ENCODE measurements around the gene PLXND1. TPM values are rescaled to one million over a fixed set of nuclear protein-coding genes. Genes with fewer than 3 reads are reported as not detected.

The PLXND1 gene
- total RNA-seq, 1 donor from 2014 or later: 3.1 TPM

DNA sequence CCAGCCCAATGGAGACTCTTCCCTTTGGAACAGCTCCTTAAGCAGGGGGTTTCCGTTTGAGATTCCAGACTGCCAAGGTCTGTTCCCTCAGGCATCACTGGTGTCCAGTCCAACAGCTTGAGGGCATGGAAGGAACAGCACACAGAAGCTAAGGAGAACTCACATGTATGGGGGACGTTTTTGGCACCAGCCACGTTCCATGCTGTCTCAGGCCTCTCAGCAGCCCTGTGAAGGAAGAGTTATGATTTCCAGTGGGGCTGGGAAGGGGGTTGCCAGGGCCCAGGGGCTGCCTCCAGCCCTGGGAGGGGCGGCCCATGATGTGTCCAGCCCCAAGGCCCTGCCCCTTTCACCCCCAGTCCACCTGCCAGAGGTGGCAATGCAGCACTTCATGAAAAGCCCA is 85.5 kb downstream of the PLXND1 start:
- ATAC-seq (ENCODE audit: low read depth) (no peak), DNase-seq (no peak)
- H3K36me3 Mint-ChIP-seq (ENCODE audit: low read depth): peaks cover 10% of the 10 kb centered on the region
- CTCF ChIA-PET: no interaction called here
- no peaks in the 10 kb centered on the region for H3K27me3 Mint-ChIP-seq
- POLR2A ChIA-PET: interaction anchor here (0.6 kb wide), 1 partner anchor 119 kb away, joined by 6 read pairs; no protein-coding TSS in a partner anchor
- no peak overlapping the region for H3K27ac Mint-ChIP-seq
- TF ChIP-seq, protein P1, sequence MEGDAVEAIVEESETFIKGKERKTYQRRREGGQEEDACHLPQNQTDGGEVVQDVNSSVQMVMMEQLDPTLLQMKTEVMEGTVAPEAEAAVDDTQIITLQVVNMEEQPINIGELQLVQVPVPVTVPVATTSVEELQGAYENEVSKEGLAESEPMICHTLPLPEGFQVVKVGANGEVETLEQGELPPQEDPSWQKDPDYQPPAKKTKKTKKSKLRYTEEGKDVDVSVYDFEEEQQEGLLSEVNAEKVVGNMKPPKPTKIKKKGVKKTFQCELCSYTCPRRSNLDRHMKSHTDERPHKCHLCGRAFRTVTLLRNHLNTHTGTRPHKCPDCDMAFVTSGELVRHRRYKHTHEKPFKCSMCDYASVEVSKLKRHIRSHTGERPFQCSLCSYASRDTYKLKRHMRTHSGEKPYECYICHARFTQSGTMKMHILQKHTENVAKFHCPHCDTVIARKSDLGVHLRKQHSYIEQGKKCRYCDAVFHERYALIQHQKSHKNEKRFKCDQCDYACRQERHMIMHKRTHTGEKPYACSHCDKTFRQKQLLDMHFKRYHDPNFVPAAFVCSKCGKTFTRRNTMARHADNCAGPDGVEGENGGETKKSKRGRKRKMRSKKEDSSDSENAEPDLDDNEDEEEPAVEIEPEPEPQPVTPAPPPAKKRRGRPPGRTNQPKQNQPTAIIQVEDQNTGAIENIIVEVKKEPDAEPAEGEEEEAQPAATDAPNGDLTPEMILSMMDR (IDR thresholded peaks at IDR 0.05): no peak
- no peak overlapping the region for H3K4me3 Mint-ChIP-seq
- intact Hi-C loops (cut with micrococcal nuclease): no loop called here
- no peaks in the 10 kb centered on the region for H3K9me3 Mint-ChIP-seq
- H3K4me1 Mint-ChIP-seq: peaks cover 11% of the 10 kb centered on the region

DNA sequence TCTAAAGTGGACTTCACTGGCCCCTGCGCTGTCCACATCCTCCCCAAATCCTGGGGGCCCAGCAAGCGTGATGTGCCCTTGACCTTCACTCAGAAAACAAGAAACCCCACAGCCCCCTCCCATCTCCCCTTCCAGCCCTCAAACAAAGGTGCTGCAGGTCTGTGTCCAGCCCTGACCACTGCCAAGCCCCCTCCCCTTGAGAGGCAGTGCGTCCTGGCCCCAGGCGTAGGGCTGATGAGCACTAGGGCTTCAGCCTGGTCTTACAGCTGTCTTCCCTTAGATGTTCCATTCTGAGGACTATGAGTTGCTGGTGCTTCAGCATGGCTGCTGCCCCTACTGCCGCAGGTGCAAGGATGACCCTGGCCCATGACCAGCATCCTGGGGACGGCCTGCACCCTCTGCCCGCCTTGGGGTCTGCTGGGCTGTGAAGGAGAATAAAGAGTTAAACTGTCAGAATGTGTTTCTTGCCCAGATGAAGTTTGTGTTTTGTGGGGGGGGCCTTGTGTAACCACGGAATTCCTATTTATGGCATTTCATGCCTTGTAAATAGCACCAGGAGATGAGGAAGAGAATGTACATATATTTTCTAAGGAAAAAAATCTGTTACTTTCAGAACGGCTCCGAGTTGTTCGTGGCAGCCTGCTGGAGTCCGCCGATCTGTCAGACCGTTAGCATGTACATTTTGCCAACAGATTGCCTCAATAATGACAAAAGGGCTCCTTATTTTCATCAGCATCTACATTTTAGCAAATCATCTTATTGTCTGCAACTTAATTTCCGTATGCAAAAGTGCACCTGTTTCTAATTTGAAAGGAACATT is 86.4 kb downstream of the PLXND1 start:
- no peak for ATAC-seq (ENCODE audit: low read depth)
- H3K4me1 Mint-ChIP-seq: peaks cover 3% of the 10 kb centered on the region
- H3K27ac Mint-ChIP-seq: no peak overlapping the region
- intact Hi-C loops (cut with micrococcal nuclease): no loop called here
- ChIA-PET CTCF (no interaction called here), POLR2A (no interaction called here)
- H3K9me3 Mint-ChIP-seq: no peaks in the 10 kb centered on the region
- TF ChIP-seq, protein P1 (IDR thresholded peaks at IDR 0.05): no peak
- no peaks in the 10 kb centered on the region for H3K27me3 Mint-ChIP-seq
- peaks cover 11% of the 10 kb centered on the region for H3K36me3 Mint-ChIP-seq (ENCODE audit: low read depth)
- no peak overlapping the region for H3K4me3 Mint-ChIP-seq
- DNase-seq: no peak

DNA sequence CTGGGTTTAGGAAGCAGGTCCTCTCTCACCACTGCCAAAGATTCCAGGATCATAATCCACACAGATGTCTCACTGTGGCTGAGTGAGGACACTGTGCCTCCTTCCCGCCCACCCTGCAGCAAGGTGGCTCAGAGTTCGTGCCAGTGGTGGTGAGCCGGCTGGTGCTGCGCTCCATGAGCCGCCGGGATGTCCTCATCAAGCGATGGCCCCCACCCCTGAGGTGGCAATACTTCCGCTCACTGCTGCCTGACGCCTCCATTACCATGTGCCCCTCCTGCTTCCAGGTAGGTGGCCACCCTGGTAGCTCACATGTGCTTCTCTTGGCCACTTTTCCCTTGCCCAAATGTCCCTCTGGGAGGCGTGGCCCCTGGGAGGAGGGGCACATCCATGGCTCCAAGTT is 87.0 kb downstream of the PLXND1 start:
- Mint-ChIP-seq H3K36me3 (ENCODE audit: low read depth) (peaks cover 11% of the 10 kb centered on the region), H3K27me3 (no peaks in the 10 kb centered on the region), H3K4me3 (no peak overlapping the region), H3K9me3 (no peaks in the 10 kb centered on the region), H3K4me1 (no peaks in the 10 kb centered on the region), H3K27ac (no peak overlapping the region)
- ATAC-seq (ENCODE audit: low read depth): no peak
- intact Hi-C loops (cut with micrococcal nuclease): no loop called here
- TF ChIP-seq, protein P1 (IDR thresholded peaks at IDR 0.05): no peak
- no peak for DNase-seq
- CTCF ChIA-PET: no interaction called here
- POLR2A ChIA-PET: no interaction called here

DNA sequence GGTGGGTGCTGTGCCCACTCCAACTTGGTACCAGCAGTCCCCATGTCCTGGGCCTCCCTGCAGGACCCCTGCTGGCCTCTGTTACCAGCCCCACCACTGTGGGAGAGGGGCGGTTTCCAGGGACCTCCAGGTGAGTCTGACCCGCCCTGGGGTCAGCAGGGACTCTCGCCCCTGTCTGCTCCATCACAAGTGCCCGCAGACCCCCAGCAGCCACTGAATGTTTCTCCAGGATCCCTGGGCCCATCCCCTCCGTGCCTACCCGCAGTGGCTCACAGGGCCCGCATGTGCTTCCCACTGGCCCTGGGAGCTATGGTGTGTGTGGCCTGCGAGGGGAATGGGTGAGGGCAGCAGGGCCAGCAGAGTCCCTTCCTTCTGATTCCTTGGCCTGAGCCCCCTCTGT is 87.9 kb downstream of the PLXND1 start:
- H3K27me3 Mint-ChIP-seq: no peaks in the 10 kb centered on the region
- intact Hi-C loops (cut with micrococcal nuclease): no loop called here

DNA sequence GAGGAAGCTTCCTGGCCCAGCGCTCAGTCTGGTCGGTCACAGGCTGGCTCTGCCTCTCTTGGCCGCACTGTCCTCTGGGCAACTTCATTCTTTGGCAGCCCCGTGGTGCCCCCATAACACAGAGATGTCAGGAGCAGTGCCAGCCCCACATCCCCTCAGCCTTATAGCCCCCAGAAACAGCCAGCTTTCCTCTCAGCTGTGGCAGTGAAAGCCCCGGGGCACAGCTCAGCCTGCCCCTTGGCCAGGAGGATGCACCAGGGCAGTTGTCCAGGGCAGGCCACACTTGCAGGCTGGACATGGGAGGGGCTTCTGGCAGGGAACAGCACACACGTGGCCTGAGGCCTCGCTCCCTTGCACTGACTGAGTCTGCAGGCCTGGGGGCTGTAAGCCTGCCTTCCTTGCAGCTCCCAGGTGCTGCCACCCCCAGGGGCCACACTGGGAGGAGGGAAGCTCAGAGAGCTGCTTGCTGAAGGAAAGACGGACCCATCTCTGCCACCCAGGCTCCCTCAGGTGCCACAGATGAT is 88.4 kb downstream of the PLXND1 start:
- no peaks in the 10 kb centered on the region for H3K9me3 Mint-ChIP-seq
- no peak overlapping the region for H3K27ac Mint-ChIP-seq
- DNase-seq: no peak
- TF ChIP-seq, protein P1 (IDR thresholded peaks at IDR 0.05): no peak
- intact Hi-C loops (cut with micrococcal nuclease): no loop called here
- H3K4me3 Mint-ChIP-seq: no peak overlapping the region
- POLR2A ChIA-PET: no interaction called here
- CTCF ChIA-PET: no interaction called here
- no peaks in the 10 kb centered on the region for H3K27me3 Mint-ChIP-seq
- ATAC-seq (ENCODE audit: low read depth): no peak
- H3K4me1 Mint-ChIP-seq: no peaks in the 10 kb centered on the region
- peaks cover 11% of the 10 kb centered on the region for H3K36me3 Mint-ChIP-seq (ENCODE audit: low read depth)

More for the DNA sequence above, 87.9 kb downstream of the PLXND1 start:
- DNase-seq (no peak), ATAC-seq (ENCODE audit: low read depth) (no peak)
- TF ChIP-seq, protein P1 (IDR thresholded peaks at IDR 0.05): no peak
- Mint-ChIP-seq H3K9me3 (no peaks in the 10 kb centered on the region), H3K4me1 (no peaks in the 10 kb centered on the region), H3K27ac (no peak overlapping the region), H3K4me3 (no peak overlapping the region), H3K36me3 (ENCODE audit: low read depth) (peaks cover 11% of the 10 kb centered on the region)
- POLR2A ChIA-PET: no interaction called here
- CTCF ChIA-PET: no interaction called here
